ENCODE data around the gene PTPRS. TPM values are rescaled to one million over a fixed set of nuclear protein-coding genes. Genes with fewer than 3 reads are reported as not detected.

PTPRS gene
- total RNA-seq, 1 donor from 2014 or later: 107 TPM

GRCh38 chr19:5307655-5308054, 33.0 kb downstream of the PTPRS start:
- Histone ChIP-seq H3K27ac (no peak overlapping the region), H3K27me3 (ENCODE audit: low read depth) (no peaks in the 10 kb centered on the region), H3K9me3 (no peaks in the 10 kb centered on the region), H3K36me3 (no peaks in the 10 kb centered on the region), H3K4me1 (no peaks in the 10 kb centered on the region), H3K4me3 (no peak overlapping the region)
- intact Hi-C loops (cut with DNase I): no loop called here
- TF ChIP-seq CTCF (IDR thresholded peaks at IDR 0.05): no peak
- ATAC-seq: no peak
- no peak for DNase-seq

- Histone ChIP-seq H3K27me3 (ENCODE audit: low read depth) (no peaks in the 10 kb centered on the region), H3K4me3 (no peak overlapping the region), H3K36me3 (no peaks in the 10 kb centered on the region), H3K27ac (no peak overlapping the region), H3K4me1 (no peaks in the 10 kb centered on the region), H3K9me3 (no peaks in the 10 kb centered on the region)
- intact Hi-C loops (cut with DNase I): no loop called here
- TF ChIP-seq CTCF (IDR thresholded peaks at IDR 0.05): no peak
- DNase-seq (no peak), ATAC-seq (no peak)
Observed at GRCh38 chr19:5305163-5305562, 35.4 kb downstream of the PTPRS start.

DNA sequence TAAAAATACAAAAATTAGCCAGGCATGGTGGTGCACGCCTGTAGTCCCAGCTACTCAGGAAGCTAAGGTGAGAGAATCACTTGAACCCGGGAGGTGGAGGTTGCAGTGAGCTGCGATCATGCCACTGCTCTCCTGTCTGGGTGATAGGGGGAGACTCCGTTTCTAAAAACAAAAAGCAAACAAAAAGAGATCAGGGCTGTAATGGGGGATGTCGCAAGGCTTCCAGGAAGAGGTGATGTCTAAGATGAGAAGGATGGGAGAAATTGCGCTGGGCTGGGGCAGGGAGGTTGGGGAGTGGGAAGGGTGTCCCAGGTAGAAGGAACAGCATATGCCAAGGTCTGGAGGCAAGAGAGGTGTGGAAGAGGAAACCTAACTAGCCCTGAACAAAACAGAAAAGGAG, 36.1 kb downstream of the PTPRS start:
- no peaks in the 10 kb centered on the region for H3K36me3 ChIP-seq
- H3K4me3 ChIP-seq: no peak overlapping the region
- DNase-seq: no peak
- no peak for TF ChIP-seq CTCF (IDR thresholded peaks at IDR 0.05)
- intact Hi-C loops (cut with DNase I): no loop called here
- no peaks in the 10 kb centered on the region for H3K9me3 ChIP-seq
- no peaks in the 10 kb centered on the region for H3K4me1 ChIP-seq
- ATAC-seq: no peak
- H3K27ac ChIP-seq: no peak overlapping the region
- H3K27me3 ChIP-seq (ENCODE audit: low read depth): no peaks in the 10 kb centered on the region

GRCh38 chr19:5303208-5303607, 37.4 kb downstream of the PTPRS start:
- ATAC-seq: no peak
- Histone ChIP-seq H3K4me1 (no peaks in the 10 kb centered on the region), H3K9me3 (no peaks in the 10 kb centered on the region), H3K27me3 (ENCODE audit: low read depth) (no peaks in the 10 kb centered on the region), H3K36me3 (no peaks in the 10 kb centered on the region), H3K4me3 (no peak overlapping the region), H3K27ac (no peak overlapping the region)
- DNase-seq: no peak
- no peak for TF ChIP-seq CTCF (IDR thresholded peaks at IDR 0.05)
- intact Hi-C loops (cut with DNase I): no loop called here

DNA sequence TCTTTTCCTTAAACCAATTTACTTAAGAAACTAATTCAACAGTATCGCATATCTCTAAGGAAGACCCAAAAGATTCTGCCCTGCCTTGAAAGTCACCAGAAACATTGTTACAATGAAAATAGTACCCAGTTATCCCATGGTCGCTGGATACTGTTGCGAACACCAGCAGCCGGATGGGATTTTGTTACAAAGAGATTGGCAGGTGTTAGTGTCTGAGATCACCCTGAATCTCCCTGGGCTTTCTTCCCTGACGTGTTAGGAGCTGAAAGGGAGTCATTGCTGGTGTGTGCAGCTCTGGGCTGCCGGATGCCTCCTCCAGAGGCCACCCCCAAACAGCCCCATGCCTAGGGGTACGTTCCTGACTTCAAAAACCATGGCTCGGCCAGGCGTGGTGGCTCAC, 38.2 kb downstream of the PTPRS start:
- no peak for TF ChIP-seq CTCF (IDR thresholded peaks at IDR 0.05)
- H3K27ac ChIP-seq: no peak overlapping the region
- H3K27me3 ChIP-seq (ENCODE audit: low read depth): no peaks in the 10 kb centered on the region
- H3K4me3 ChIP-seq: no peak overlapping the region
- intact Hi-C loops (cut with DNase I): no loop called here
- ATAC-seq (no peak), DNase-seq (no peak)
- no peaks in the 10 kb centered on the region for H3K4me1 ChIP-seq
- no peaks in the 10 kb centered on the region for H3K9me3 ChIP-seq
- H3K36me3 ChIP-seq: no peaks in the 10 kb centered on the region

DNA sequence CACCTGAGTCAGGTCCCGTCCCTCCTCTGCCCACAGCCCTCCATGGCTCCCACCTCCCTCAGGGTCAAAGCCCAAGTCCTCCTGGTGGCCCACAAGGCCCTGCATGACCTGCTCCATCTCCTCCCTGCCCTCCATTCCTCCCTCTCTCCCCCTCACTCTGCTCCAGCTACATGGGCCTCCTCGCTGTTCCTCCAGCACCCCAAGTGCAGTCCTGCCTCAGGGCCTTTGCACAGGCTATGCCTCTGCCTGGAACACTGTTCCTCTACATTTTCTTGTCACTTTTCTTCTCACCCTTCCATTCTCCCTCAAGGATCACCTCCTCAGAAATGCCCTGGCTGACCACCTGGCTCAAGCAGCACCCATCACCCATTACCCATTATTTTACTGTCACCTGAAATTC, 41.5 kb downstream of the PTPRS start:
- no peaks in the 10 kb centered on the region for H3K27me3 ChIP-seq (ENCODE audit: low read depth)
- intact Hi-C loops (cut with DNase I): no loop called here
- H3K36me3 ChIP-seq: no peaks in the 10 kb centered on the region
- H3K27ac ChIP-seq: no peak overlapping the region
- H3K4me3 ChIP-seq: no peak overlapping the region
- peaks cover under 1% of the 10 kb centered on the region for H3K4me1 ChIP-seq
- ATAC-seq (no peak), DNase-seq (no peak)
- H3K9me3 ChIP-seq: no peaks in the 10 kb centered on the region
- no peak for TF ChIP-seq CTCF (IDR thresholded peaks at IDR 0.05)

All from lower lobe of right lung (tissue), 2 donors.